K562 (cell line): ENCODE results near the gene PIGX. TPM values are rescaled to one million over a fixed set of nuclear protein-coding genes. Genes with fewer than 3 reads are reported as not detected.

Experiments used
- ATAC-seq: fragments of 200-7000 bp; cut with Tn5 transposase; 3 replicates; pipeline ENCODE4 v1.9.1; 2020; ENCODE audit warnings: moderate library complexity
- BruUV-seq: library from RNA; stranded (reverse); fragments of 400-500 nt; replicated peaks from 2 replicates; lab custom pipeline; 2021; lab: Mats Ljungman, UMichigan
- CTCF ChIA-PET: fragments of 300-600 bp; formaldehyde crosslinking; extraction: SDS; loops from one replicate; lab custom pipeline; 2021; ENCODE audit warnings: low intra/inter-chr PET ratio; lab: Yijun Ruan, JAX
- POLR2A ChIA-PET: fragments of 300-600, 350-650 bp; sonication (Branson Sonifier 250); formaldehyde crosslinking; extraction: SDS; loops from one replicate; lab custom pipeline; 2021; ENCODE audit warnings: antibody characterized with exemption, inconsistent platforms; lab: Yijun Ruan, JAX
- DNase-seq, 4 experiments: peaks; one replicate each; pipeline versions ENCODE4 v3.0.0 to v3.0.0-alpha.2; 2011 to 2018; ENCODE audit warnings: low spot score in 3 of 4, mixed read lengths in 3 of 4; ENCODE audit errors: extremely low read depth in 1 of 4
- FAIRE-seq: peaks from 2 replicates; lab custom pipeline; 2011; peaks lifted over from hg19 to GRCh38; lab: Jason Lieb, UNC
- H2AFZ ChIP-seq: 2 replicates; pipeline ENCODE4 v1.6.0; 2011; ENCODE audit warnings: low read depth, low read length, control low read depth, inconsistent platforms
- H3K27ac ChIP-seq: fragments of 200-600 bp; 3 replicates; pipeline ENCODE4 v1.8.0; 2011; ENCODE audit warnings: low read depth, mild to moderate bottlenecking, control low read depth, inconsistent platforms, low read length, moderate library complexity, mixed read lengths; ENCODE audit errors: extremely low read depth
- H3K27me3 ChIP-seq, 2 experiments: fragments of 300-600 bp in 1 of 2; 2 replicates in 1 of 2; 3 replicates in 1 of 2; pipeline versions ENCODE4 v1.6.0 to v1.8.0; 2011; ENCODE audit warnings: inconsistent platforms in 2 of 2, low read length in 2 of 2, mild to moderate bottlenecking in 1 of 2, mixed read lengths in 1 of 2, moderate library complexity in 1 of 2; ENCODE audit not compliant: control insufficient read depth in 2 of 2, insufficient read depth in 2 of 2
- H3K36me3 ChIP-seq: fragments of 300-600 bp; 3 replicates; pipeline ENCODE4 v1.8.0; 2011; ENCODE audit warnings: mild to moderate bottlenecking, low read length, inconsistent platforms; ENCODE audit not compliant: control insufficient read depth, insufficient read depth
- H3K4me1 ChIP-seq, 2 experiments: fragments of 200-600 bp in 1 of 2; replicated peaks in 1 of 2; 2 replicates in 1 of 2; 3 replicates in 1 of 2; pipeline versions ENCODE4 v1.5.1 to v1.8.0; 2011; ENCODE audit warnings: inconsistent platforms in 2 of 2, low read length in 2 of 2, mild to moderate bottlenecking in 1 of 2, mixed read lengths in 1 of 2, moderate library complexity in 1 of 2; ENCODE audit not compliant: control insufficient read depth in 2 of 2, insufficient read depth in 2 of 2
- H3K4me2 ChIP-seq: 2 replicates; pipeline ENCODE4 v1.6.1; 2011; ENCODE audit warnings: low read length, control low read depth, inconsistent platforms, mixed read lengths; ENCODE audit not compliant: insufficient read depth
- H3K4me3 ChIP-seq: fragments of 200-600 bp; sonication (generic), shearing (Covaris generic); 2 replicates; pipeline ENCODE4 v1.5.1; 2016; ENCODE audit warnings: control low read depth, inconsistent platforms
- H3K79me2 ChIP-seq: fragments of 200-600 bp; 3 replicates; pipeline ENCODE4 v1.8.0; 2011; ENCODE audit warnings: low read length, inconsistent platforms; ENCODE audit not compliant: control insufficient read depth, insufficient read depth
- H3K9ac ChIP-seq, 2 experiments: 2 replicates each; pipeline versions ENCODE4 v1.6.0 to v1.6.1; 2011; ENCODE audit warnings: low read depth in 2 of 2, low read length in 2 of 2, control low read depth in 1 of 2, inconsistent platforms in 1 of 2, mild to moderate bottlenecking in 1 of 2, mixed read lengths in 1 of 2; ENCODE audit not compliant: insufficient read depth in 1 of 2
- H3K9me1 ChIP-seq: one replicate; pipeline ENCODE4 v1.6.0; 2011; ENCODE audit warnings: inconsistent platforms, mild to moderate bottlenecking, low read length, moderate library complexity; ENCODE audit not compliant: control insufficient read depth, insufficient read depth
- H3K9me3 ChIP-seq: replicated peaks from 2 replicates; pipeline ENCODE4 v1.5.1; 2011; ENCODE audit warnings: low read depth, low read length, inconsistent platforms; ENCODE audit not compliant: control insufficient read depth, insufficient read depth
- H4K20me1 ChIP-seq: replicated peaks from 2 replicates; pipeline ENCODE4 v1.6.1; 2011; ENCODE audit warnings: low read length, inconsistent platforms, mixed read lengths; ENCODE audit not compliant: control insufficient read depth, insufficient read depth
- BMI1 ChIP-seq: fragments of 150-350 bp; IDR thresholded peaks from 2 replicates; pipeline ENCODE4 v1.6.1; 2014; ENCODE audit warnings: low read length
- HOXB6 ChIP-seq: fragments of 250-450 bp; sonication (Bioruptor Pico); IDR thresholded peaks from 2 replicates; pipeline ENCODE4 v1.5.1; 2022; ENCODE audit warnings: mild to moderate bottlenecking, borderline replicate concordance
- KAT7 ChIP-seq: sonication (generic); formaldehyde crosslinking; IDR thresholded peaks from 2 replicates; pipeline ENCODE4 v1.8.0; 2022; ENCODE audit warnings: missing genetic modification reagents, mild to moderate bottlenecking, borderline replicate concordance
- NCOR1 ChIP-seq: fragments of 450-650 bp; IDR thresholded peaks from 2 replicates; pipeline ENCODE4 v1.6.1; 2016; ENCODE audit warnings: mild to moderate bottlenecking, moderate library complexity
- NKRF ChIP-seq: fragments of 450-650 bp; IDR thresholded peaks from 2 replicates; pipeline ENCODE4 v1.6.1; 2016; ENCODE audit warnings: borderline replicate concordance
- NR2F6 ChIP-seq: fragments of 450-650 bp; formaldehyde crosslinking; IDR thresholded peaks from 2 replicates; pipeline ENCODE4 v1.4.0; 2020; ENCODE audit warnings: mild to moderate bottlenecking
- SIRT6 ChIP-seq: IDR thresholded peaks from one replicate; pipeline ENCODE4 v1.6.1; 2012; ENCODE audit warnings: low read depth, mild to moderate bottlenecking, control low read depth, inconsistent platforms, low read length, moderate library complexity
- TEAD1 ChIP-seq, 2 experiments: fragments of 450-650 bp in 1 of 2; sonication (generic) in 1 of 2; formaldehyde crosslinking; IDR thresholded peaks; 2 replicates each; pipeline versions ENCODE4 v1.4.0 to v1.8.0; 2020 to 2022; ENCODE audit warnings: mild to moderate bottlenecking in 2 of 2, missing genetic modification reagents in 1 of 2
- ZC3H4 ChIP-seq: sonication (generic); formaldehyde crosslinking; IDR thresholded peaks from 2 replicates; pipeline ENCODE4 v1.9.0; 2021; ENCODE audit warnings: missing genetic modification reagents, borderline replicate concordance
- ZNF197 ChIP-seq: fragments of 200-800 bp; sonication (Bioruptor generic); IDR thresholded peaks from 2 replicates; pipeline ENCODE4 v1.6.1; 2016; ENCODE audit warnings: low read depth, missing genetic modification characterization, missing compliant biosample characterization
- ZNF449 ChIP-seq: fragments of 250-450 bp; sonication (Bioruptor Pico); IDR thresholded peaks from 2 replicates; pipeline ENCODE4 v1.8.0; 2022; ENCODE audit warnings: moderate library complexity, mild to moderate bottlenecking, inconsistent platforms
- ZNF75A ChIP-seq: fragments of 450-650 bp; formaldehyde crosslinking; IDR thresholded peaks from 2 replicates; pipeline ENCODE4 v1.4.0; 2020; ENCODE audit warnings: mild to moderate bottlenecking
- WGBS: fragments of 100-300 bp; shearing (Covaris generic); methylation state at CpG from one replicate; pipeline ENCODE4 v1.1.6; 2016; ENCODE audit warnings: low coverage, mixed read lengths; ENCODE audit not compliant: insufficient coverage; ENCODE audit errors: missing lambda C conversion rate; 5-methylcytosine and 5-hydroxymethylcytosine counted together
- in situ Hi-C: fragments of 300-500 bp; cut with MboI; formaldehyde crosslinking; loops from 4 replicates; pipeline ENCODE4 v1.15.0; 2018; ENCODE audit warnings: inconsistent platforms, mixed read lengths
- intact Hi-C: fragments of 100-400 bp; cut with micrococcal nuclease; formaldehyde crosslinking; loops from 2 replicates; pipeline ENCODE4 v1.14.2; 2022
- polyA plus RNA-seq, 8 experiments: library from polyadenylated mRNA; depleted of rRNA in 4 of 8; stranded (reverse) in 5 of 8; unstranded in 3 of 8; fragments of >200 nt; fragmentation: Nextera tagmentation in 2 of 8; fragmentation: Illumina TruSeq in 1 of 8; extraction: Ambion mirVana in 2 of 8; extraction: Trizol in 1 of 8; gene quantifications; 2 replicates each; pipeline versions ENCODE4 v1.2.1 to v1.2.3, GENCODE V29; 2011 to 2014; ENCODE audit warnings: inconsistent platforms in 1 of 8, missing spikeins in 1 of 8
- total RNA-seq, 7 experiments: library from RNA; depleted of rRNA in 6 of 7; stranded (reverse); fragments of >200 nt in 6 of 7; fragmentation: Illumina TruSeq in 2 of 7; extraction: Trizol in 2 of 7; gene quantifications; 2 replicates each; pipeline versions ENCODE4 v1.2.1 to v1.2.3, GENCODE V29; 2011 to 2021; ENCODE audit warnings: low replicate concordance in 1 of 7

PIGX gene
- total and polyA plus RNA-seq, 9 of the 15 experiments (the other 6 are each of a cell fraction or from before 2014, with no cell fraction given): 3.7 to 36.3 (median 26.9) TPM

GRCh38 chr3:196694941-196695848 is 17.0 kb upstream of the PIGX start (continued):
- TF ChIP-seq NKRF: 0 out of 2 replicates have a peak, but pooled peaks have one; percentile 26
- TF ChIP-seq TEAD1 (CRISPR knock-in tag; IDR thresholded peaks at IDR 0.05): no peak
- TF ChIP-seq ZC3H4 (CRISPR knock-in tag): no peak
- TF ChIP-seq HOXB6 (CRISPR knock-in tag): no peak
- no peak for TF ChIP-seq BMI1
- no peak for TF ChIP-seq ZNF197 (CRISPR knock-in tag)
- no peak for TF ChIP-seq ZNF75A (CRISPR knock-in tag)

DNA sequence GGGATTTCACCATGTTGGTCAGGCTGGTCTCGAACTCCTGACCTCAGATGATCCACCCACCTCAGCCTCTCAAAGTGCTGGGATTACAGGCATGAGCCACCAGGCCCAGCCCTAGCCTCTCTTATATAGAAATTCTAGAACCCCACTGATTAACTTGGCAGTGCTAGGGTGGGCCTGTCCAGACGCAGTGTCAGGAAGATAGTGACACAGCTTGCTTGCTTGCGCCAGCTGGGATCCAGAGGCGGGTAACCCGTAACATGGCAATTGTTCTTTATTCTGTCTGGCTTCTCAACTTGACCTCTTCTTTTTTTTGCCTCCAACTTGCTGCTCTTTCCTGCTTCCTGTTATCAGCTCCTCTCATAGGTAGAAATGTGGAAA is 16.3 kb upstream of the PIGX start:
- Histone ChIP-seq H3K27ac (no peak overlapping the region), H3K27me3 (no peaks in the 10 kb centered on the region), H3K9me1 (no peaks in the 10 kb centered on the region), H3K9me3 (0 out of 2 replicates have a peak, but pooled peaks cover 2% of the 10 kb centered on the region), H2AFZ (no peak overlapping the region), H3K79me2 (no peaks in the 10 kb centered on the region), H3K4me2 (no peak overlapping the region), H3K4me1 (peaks cover 3 to 9% of the 10 kb centered on the region in 2 experiments; a peak in 3 of 5 replicates), H3K9ac (no peak overlapping the region), H3K36me3 (no peaks in the 10 kb centered on the region), H4K20me1 (no peaks in the 10 kb centered on the region), H3K4me3 (no peak overlapping the region)
- ChIA-PET POLR2A (no interaction called here), CTCF (no interaction called here)
- no TSS peak for BruUV-seq
- no peak for FAIRE-seq
- no peak for TF ChIP-seq NCOR1
- no peak for TF ChIP-seq ZNF449 (CRISPR knock-in tag)
- TF ChIP-seq KAT7 (CRISPR knock-in tag): no peak
- no peak for TF ChIP-seq SIRT6
- no peak for TF ChIP-seq NR2F6
- DNase-seq: no peak
- WGBS: 75% methylated on average over 5 of the region's 5 CpGs
- in situ Hi-C loops (no loop called here), intact Hi-C loops (no loop called here)
- no peak for ATAC-seq
